HFFc6 (cell line): Measurements from ENCODE around the gene PDE6D. TPM values are rescaled to one million over a fixed set of nuclear protein-coding genes. Genes with fewer than 3 reads are reported as not detected.
"Not testable (repeated sequence)": the region's sequence is repeated elsewhere in the genome, so short reads cannot be mapped to it uniquely, and the experiment has no call there.

Experiments used
- DNase-seq: peaks from one replicate; pipeline ENCODE4 v3.0.0-alpha.2; 2018
- H3K27ac Mint-ChIP-seq: 2 replicates; pipeline ENCODE4 v1.8.0; 2020; ENCODE audit warnings: mild to moderate bottlenecking, mixed read lengths
- H3K27me3 Mint-ChIP-seq: 2 replicates; pipeline ENCODE4 v1.8.0; 2021; ENCODE audit warnings: mild to moderate bottlenecking, moderate library complexity, mixed read lengths; ENCODE audit not compliant: insufficient read depth
- H3K36me3 Mint-ChIP-seq: 2 replicates; pipeline ENCODE4 v1.8.0; 2021; ENCODE audit warnings: low read depth, mixed read lengths
- H3K4me1 Mint-ChIP-seq: 2 replicates; pipeline ENCODE4 v1.8.0; 2020; ENCODE audit warnings: low read depth, mixed read lengths
- H3K4me3 Mint-ChIP-seq: 2 replicates; pipeline ENCODE4 v1.8.0; 2020; ENCODE audit warnings: mild to moderate bottlenecking, moderate library complexity, mixed read lengths
- H3K9me3 Mint-ChIP-seq: 2 replicates; pipeline ENCODE4 v1.8.0; 2020; ENCODE audit warnings: mild to moderate bottlenecking, mixed read lengths
- CTCF ChIP-seq: fragments of 200-600 bp; sonication (generic); IDR thresholded peaks from 2 replicates; pipeline ENCODE4 v1.5.0; 2021; ENCODE audit warnings: antibody characterized with exemption, mild to moderate bottlenecking
- total RNA-seq, 6 experiments: library from RNA; stranded (reverse); fragmentation: NEBNext Ultra II Directional; extraction: Animal tissue kit (Norgen Biotek cat#: 25700); gene quantifications; 2 replicates in 1 of 6; 3 replicates in 5 of 6; pipeline ENCODE4 v1.2.3, GENCODE V29; 2021

The PDE6D gene
- total RNA-seq, 6 experiments from 2014 or later, result 20.1 to 24.7 (median 22.4) TPM

- Mint-ChIP-seq H3K9me3 (no peaks in the 10 kb centered on the region), H3K4me3 (no peak overlapping the region), H3K27ac (no peak overlapping the region), H3K4me1 (no peaks in the 10 kb centered on the region), H3K36me3 (peaks cover 4% of the 10 kb centered on the region; the same call in 1 of the 2 replicates), H3K27me3 (no peaks in the 10 kb centered on the region)
- TF ChIP-seq CTCF, result no peak
- no peak for DNase-seq
Measured at GRCh38 chr2:231751042-231751815, 29.9 kb downstream of the PDE6D start.

GRCh38 chr2:231749016-231749415 lies 32.1 kb downstream of the PDE6D start:
- not testable (repeated sequence) for H3K4me3 Mint-ChIP-seq, H3K27me3 Mint-ChIP-seq, H3K9me3 Mint-ChIP-seq, H3K36me3 Mint-ChIP-seq, H3K4me1 Mint-ChIP-seq, DNase-seq, H3K27ac Mint-ChIP-seq

GRCh38 chr2:231748153-231748896 lies 32.8 kb downstream of the PDE6D start:
- H3K27ac Mint-ChIP-seq, H3K4me1 Mint-ChIP-seq, H3K4me3 Mint-ChIP-seq, H3K9me3 Mint-ChIP-seq, DNase-seq, H3K27me3 Mint-ChIP-seq, H3K36me3 Mint-ChIP-seq: not testable (repeated sequence)

GRCh38 chr2:231745303-231746038 lies 35.6 kb downstream of the PDE6D start:
- Mint-ChIP-seq H3K36me3 (peaks cover 4% of the 10 kb centered on the region; the same call in 1 of the 2 replicates), H3K27me3 (peaks cover 2% of the 10 kb centered on the region; the same call in 1 of the 2 replicates), H3K4me1 (no peaks in the 10 kb centered on the region), H3K4me3 (no peak overlapping the region), H3K9me3 (no peaks in the 10 kb centered on the region), H3K27ac (no peak overlapping the region)
- TF ChIP-seq CTCF, result no peak
- no peak for DNase-seq

GRCh38 chr2:231743376-231744116 lies 37.5 kb downstream of the PDE6D start:
- H3K36me3 Mint-ChIP-seq, result no peaks in the 10 kb centered on the region
- no peak overlapping the region for H3K4me3 Mint-ChIP-seq
- H3K4me1 Mint-ChIP-seq, result no peaks in the 10 kb centered on the region
- H3K27ac Mint-ChIP-seq, result no peak overlapping the region
- DNase-seq, result no peak
- peaks cover 4% of the 10 kb centered on the region; the same call in 1 of the 2 replicates for H3K27me3 Mint-ChIP-seq
- no peaks in the 10 kb centered on the region for H3K9me3 Mint-ChIP-seq
- TF ChIP-seq CTCF, result no peak

- Mint-ChIP-seq H3K4me1 (no peaks in the 10 kb centered on the region), H3K36me3 (peaks cover 4% of the 10 kb centered on the region; the same call in 1 of the 2 replicates), H3K9me3 (no peaks in the 10 kb centered on the region), H3K27ac (no peak overlapping the region), H3K27me3 (peaks cover 3% of the 10 kb centered on the region; the same call in 1 of the 2 replicates), H3K4me3 (no peak overlapping the region)
- DNase-seq, result no peak
- TF ChIP-seq CTCF, result no peak
Measured at GRCh38 chr2:231737761-231738160, 43.3 kb downstream of the PDE6D start.
